ENCODE results near the gene GDF9.

GDF9 gene

GRCh38 chr5:132840896-132841295, 25.4 kb downstream of the GDF9 start:
- in situ Hi-C loops (cut with MboI; ENCODE audit: low sequenced_read_pairs, unreplicated experiment), result no loop called here
- no peak for TF ChIP-seq CTCF (IDR thresholded peaks at IDR 0.05; ENCODE audit: borderline replicate concordance, control extremely low read depth, extremely low read depth, insufficient read depth, missing control alignments)
- DNase-seq (ENCODE audit: low spot score), result no peak

GRCh38 chr5:132840313-132840712, 26.0 kb downstream of the GDF9 start:
- no peak for DNase-seq (ENCODE audit: low spot score)
- in situ Hi-C loops (cut with MboI; ENCODE audit: low sequenced_read_pairs, unreplicated experiment), result no loop called here
- TF ChIP-seq CTCF (IDR thresholded peaks at IDR 0.05; ENCODE audit: borderline replicate concordance, control extremely low read depth, extremely low read depth, insufficient read depth, missing control alignments), result no peak

- TF ChIP-seq CTCF (IDR thresholded peaks at IDR 0.05; ENCODE audit: borderline replicate concordance, control extremely low read depth, extremely low read depth, insufficient read depth, missing control alignments), result no peak
- DNase-seq (ENCODE audit: low spot score), result no peak
- in situ Hi-C loops (cut with MboI; ENCODE audit: low sequenced_read_pairs, unreplicated experiment), result no loop called here
Observed at GRCh38 chr5:132839426-132840301, 26.6 kb downstream of the GDF9 start.

- DNase-seq (ENCODE audit: low spot score), result no peak
- in situ Hi-C loops (cut with MboI; ENCODE audit: low sequenced_read_pairs, unreplicated experiment), result no loop called here
- no peak for TF ChIP-seq CTCF (IDR thresholded peaks at IDR 0.05; ENCODE audit: borderline replicate concordance, control extremely low read depth, extremely low read depth, insufficient read depth, missing control alignments)
Observed at GRCh38 chr5:132838516-132839282, 27.6 kb downstream of the GDF9 start.

DNA sequence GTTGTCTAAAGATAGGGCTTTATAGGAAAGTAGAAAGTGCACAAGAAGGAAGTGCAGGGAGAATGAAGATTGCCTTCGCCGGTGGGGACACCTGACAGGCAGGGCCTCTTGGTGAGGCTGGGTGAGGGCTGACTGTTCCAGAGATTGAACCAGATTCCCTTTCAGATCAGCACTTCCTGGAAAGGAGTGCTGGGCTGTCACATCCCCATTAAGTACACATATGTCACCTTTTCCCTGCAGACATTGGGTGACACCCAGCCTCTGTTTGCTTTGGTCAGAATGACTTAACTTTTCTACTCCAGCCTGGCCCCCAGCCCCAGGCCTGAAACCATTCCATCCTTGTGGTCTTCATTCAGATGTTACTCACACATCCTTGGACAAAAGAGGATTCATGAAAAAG, 28.4 kb downstream of the GDF9 start:
- in situ Hi-C loops (cut with MboI; ENCODE audit: low sequenced_read_pairs, unreplicated experiment), result no loop called here

More for the DNA sequence above, 28.4 kb downstream of the GDF9 start:
- no peak for TF ChIP-seq CTCF (IDR thresholded peaks at IDR 0.05; ENCODE audit: borderline replicate concordance, control extremely low read depth, extremely low read depth, insufficient read depth, missing control alignments)
- no peak for DNase-seq (ENCODE audit: low spot score)
